ENCODE results near the gene TSPAN32. TPM values are rescaled to one million over a fixed set of nuclear protein-coding genes. Genes with fewer than 3 reads are reported as not detected.

TSPAN32 gene
- total and polyA plus RNA-seq, 2 donors (not counting 3 experiments of a cell fraction or from before 2014, with no cell fraction given), result not detected

GRCh38 chr11:2300936-2301630 lies 730 bp upstream of the TSPAN32 start:
- Histone ChIP-seq H3K9ac (replicated peaks; ENCODE audit: extremely low read depth, insufficient read depth, low read length) (no peak overlapping the region), H3K4me1 (ENCODE audit: control insufficient read depth, extremely low read depth, insufficient read depth, low read length) (peaks cover 2% of the 10 kb centered on the region), H3K9me3 (replicated peaks; ENCODE audit: control insufficient read depth, insufficient read depth, low read length) (no peaks in the 10 kb centered on the region), H3K27ac (ENCODE audit: insufficient read depth, low read depth, low read length) (no peak overlapping the region), H3K79me2 (ENCODE audit: control insufficient read depth, insufficient read depth, low read length) (no peaks in the 10 kb centered on the region), H2AFZ (ENCODE audit: low read depth, low read length) (no peak overlapping the region), H3K36me3 (ENCODE audit: control insufficient read depth in 2 of 2, extremely low read depth in 1 of 2, insufficient read depth in 2 of 2, low read length in 2 of 2) (no peaks in the 10 kb centered on the region), H3K4me3 (replicated peaks in 1 of 3; ENCODE audit: insufficient read depth in 1 of 3, low read depth in 1 of 3, low read length in 3 of 3) (no peak overlapping the region), H4K20me1 (replicated peaks; ENCODE audit: control insufficient read depth, extremely low read depth, insufficient read depth, low read length) (no peaks in the 10 kb centered on the region), H3K9me1 (replicated peaks; ENCODE audit: control insufficient read depth, extremely low read depth, insufficient read depth, low read length) (no peaks in the 10 kb centered on the region), H3K27me3 (ENCODE audit: control insufficient read depth in 2 of 2, insufficient read depth in 2 of 2, low read length in 2 of 2) (no peaks in the 10 kb centered on the region), H3K4me2 (ENCODE audit: insufficient read depth, low read length) (no peak overlapping the region)
- ChIA-PET POLR2A (no interaction called here), CTCF (interaction anchor here (1.0 to 7.0 kb wide), 3 partner anchors 120 to 149 kb away, joined by 3 to 829 read pairs (median 10); no protein-coding TSS in a partner anchor)
- no TSS peak for BruUV-seq (replicated peaks)
- dilution Hi-C loops (cut with MboI; ENCODE audit: extremely low pct_ligation_motif_present, low sequenced_read_pairs), result no loop called here
- no peak for DNase-seq (ENCODE audit: low read depth, low spot score)
- FAIRE-seq, result no peak
- intact Hi-C loops (cut with micrococcal nuclease), result loop anchor here (10.0 kb wide), 1 partner anchor 584 kb away; the partner anchor contains the start of gene CDKN1C
- TF ChIP-seq CTCF (IDR thresholded peaks at IDR 0.05; ENCODE audit: extremely low read depth in 1 of 2, insufficient read depth in 1 of 2, low read depth in 1 of 2, low read length in 2 of 2) (no peak), JUN (IDR thresholded peaks at IDR 0.05; ENCODE audit: borderline replicate concordance, insufficient read depth, insufficient read length, low read depth) (no peak), POLR2AphosphoS5 (IDR thresholded peaks at IDR 0.05; ENCODE audit: insufficient read depth, low read depth, low read length) (no peak), GATA2 (IDR thresholded peaks at IDR 0.05; ENCODE audit: insufficient read depth, insufficient read length, low read depth, low read length) (no peak), EZH2 (IDR thresholded peaks at IDR 0.05; ENCODE audit: borderline replicate concordance, low read depth, low read length, severe bottlenecking) (no peak), FOS (IDR thresholded peaks at IDR 0.05; ENCODE audit: borderline replicate concordance, insufficient read depth, low read length) (no peak), MYC (IDR thresholded peaks at IDR 0.05; ENCODE audit: low read depth, low read length) (no peak), POLR2A (IDR thresholded peaks at IDR 0.05; ENCODE audit: low read depth, low read length) (no peak), MAX (IDR thresholded peaks at IDR 0.05; ENCODE audit: insufficient read depth, insufficient read length) (no peak)

Measured in endothelial cell of umbilical vein (primary cell).